HepG2 (cell line): ENCODE data around the gene FBRSL1.

Source experiments
- EZH2 ChIP-seq: conservative IDR thresholded peaks from 2 replicates; pipeline ENCODE4 v1.6.1; 2012; ENCODE audit warnings: mild to moderate bottlenecking, low read depth, low read length, moderate library complexity
- KDM4B ChIP-seq: sonication (generic); formaldehyde crosslinking; IDR thresholded peaks from 2 replicates; pipeline ENCODE4 v1.4.0; 2020; ENCODE audit warnings: missing genetic modification reagents
- MYPOP ChIP-seq: sonication (generic); formaldehyde crosslinking; IDR thresholded peaks from 2 replicates; pipeline ENCODE4 v1.8.1; 2023; ENCODE audit warnings: mild to moderate bottlenecking, moderate library complexity, missing genetic modification reagents
- SRF ChIP-seq: IDR thresholded peaks from 2 replicates; pipeline ENCODE4 v1.6.1; 2011; ENCODE audit warnings: mild to moderate bottlenecking, low read depth, low read length, moderate library complexity

DNA sequence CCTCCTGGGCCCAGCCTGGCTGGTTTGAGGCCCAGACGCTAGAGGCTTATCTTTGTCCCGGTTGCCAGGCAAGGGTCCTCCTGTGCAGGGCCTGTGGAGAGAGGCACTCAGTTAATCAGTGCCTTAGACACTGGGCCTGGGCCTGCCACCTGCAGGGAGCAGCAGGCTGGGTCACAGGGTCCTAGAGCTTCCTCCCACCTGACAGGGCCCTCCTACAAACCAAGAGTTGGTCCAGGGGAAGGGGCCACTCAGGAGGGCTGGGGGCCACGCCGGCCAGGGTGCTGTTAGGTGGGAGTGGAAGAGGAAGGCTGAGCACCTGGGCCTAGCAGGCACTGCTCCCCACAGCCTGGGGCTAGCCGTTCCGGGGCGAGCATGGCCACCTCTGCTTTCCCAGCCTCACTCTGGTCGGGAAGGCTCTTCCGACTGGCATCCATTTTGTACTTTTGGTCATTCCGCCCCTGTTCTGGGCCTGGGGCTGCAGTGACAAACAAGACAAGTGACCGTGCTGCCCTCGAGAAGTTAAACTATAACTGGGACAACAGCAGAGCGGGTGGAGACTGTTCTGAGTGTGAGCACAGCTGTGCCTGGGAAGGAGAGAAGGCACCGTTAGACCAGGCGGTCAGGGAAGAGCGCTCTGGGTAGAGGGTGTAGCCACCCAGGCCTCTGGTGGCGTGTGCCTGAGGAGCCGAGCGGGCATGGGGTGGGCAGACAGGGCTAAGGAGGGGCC, 27.2 kb downstream of the FBRSL1 start:
- TF ChIP-seq MYPOP (CRISPR knock-in tag) (peak; percentile 74; the same call in 1 of the 2 replicates), EZH2 (no peak), SRF (no peak), KDM4B (no peak)
